GM21723 (cell line): Measurements from ENCODE around the gene MRGPRE.
"Not testable (repeated sequence)": the region's sequence is repeated elsewhere in the genome, so short reads cannot be mapped to it uniquely, and the experiment has no call there.

Source experiments
- ATAC-seq: cut with Tn5 transposase; IDR thresholded peaks from one replicate; pipeline ENCODE4 v1.9.1; 2021; ENCODE audit warnings: mild to moderate bottlenecking, moderate library complexity; ENCODE audit not compliant: unreplicated experiment

The MRGPRE gene

GRCh38 chr11:3231851-3232744 lies at the start of gene MRGPRE:
MRGPRE (minus strand) TSS chr11:3232417; CDS start chr11:3228799, 3,618 bp downstream.
- ATAC-seq, result no peak

- not testable (repeated sequence) for ATAC-seq
Measured at GRCh38 chr11:3281146-3281545, 48.9 kb upstream of the MRGPRE start.

GRCh38 chr11:3280662-3281061 lies 48.4 kb upstream of the MRGPRE start:
- ATAC-seq, result not testable (repeated sequence)

GRCh38 chr11:3278922-3279321 lies 46.7 kb upstream of the MRGPRE start:
- ATAC-seq, result not testable (repeated sequence)

GRCh38 chr11:3273629-3274028 lies 41.4 kb upstream of the MRGPRE start:
- ATAC-seq, result not testable (repeated sequence)

DNA sequence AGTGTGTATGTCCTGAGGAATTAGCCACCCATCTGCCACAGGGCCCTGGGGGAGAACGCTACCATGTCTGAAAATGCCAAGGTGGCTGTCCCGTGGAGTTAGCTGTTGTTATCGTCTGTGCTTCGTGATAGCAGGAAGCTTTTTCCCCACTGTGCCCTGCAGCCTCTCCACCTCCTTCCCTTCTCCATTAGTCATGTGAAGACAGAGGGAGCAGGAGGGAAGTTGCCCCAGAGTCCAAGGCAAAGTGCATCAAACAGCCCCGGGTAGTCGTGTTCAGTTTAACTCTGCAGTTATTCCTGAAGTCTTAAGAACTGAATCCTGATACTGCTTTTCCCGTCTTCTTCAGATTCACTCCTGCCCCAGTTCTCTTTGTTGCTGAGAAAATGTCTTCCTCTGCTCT lies 30.3 kb upstream of the MRGPRE start:
- not testable (repeated sequence) for ATAC-seq

- ATAC-seq, result not testable (repeated sequence)
Measured at GRCh38 chr11:3261831-3262230, 29.6 kb upstream of the MRGPRE start.

DNA sequence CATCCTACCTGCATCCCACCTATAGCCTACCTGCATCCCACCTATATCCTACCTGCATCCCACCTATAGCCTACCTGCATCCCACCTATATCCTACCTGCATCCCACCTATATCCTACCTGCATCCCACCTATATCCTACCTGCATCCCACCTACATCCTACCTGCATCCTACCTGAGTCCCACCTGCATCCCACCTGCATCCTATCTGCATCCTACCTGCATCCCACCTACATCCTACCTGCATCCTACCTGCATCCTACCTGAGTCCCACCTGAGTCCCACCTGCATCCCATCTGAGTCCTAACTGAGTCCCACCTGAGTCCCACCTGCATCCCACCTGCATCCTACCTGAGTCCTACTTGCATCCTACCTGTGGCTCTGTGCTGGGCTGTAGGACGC lies 25.3 kb upstream of the MRGPRE start:
- not testable (repeated sequence) for ATAC-seq

DNA sequence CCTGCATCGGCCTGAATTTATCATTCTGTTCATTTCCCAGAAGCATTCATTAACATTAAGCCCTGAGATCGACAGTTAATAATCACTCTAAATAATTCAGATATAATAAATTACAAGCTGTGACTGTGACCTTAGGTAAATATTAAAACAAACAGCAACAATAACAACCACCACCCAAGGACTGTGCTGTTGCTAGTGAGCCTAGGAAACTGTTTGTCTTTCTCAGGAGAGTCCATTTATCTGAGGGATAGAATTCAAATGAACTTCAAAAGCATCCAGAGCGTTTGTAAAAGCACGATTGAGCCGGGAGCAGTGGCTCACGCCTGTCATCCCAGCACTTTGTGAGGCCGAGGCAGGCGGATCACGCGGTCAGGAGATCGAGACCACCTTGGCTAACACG lies 23.0 kb upstream of the MRGPRE start:
- ATAC-seq, result not testable (repeated sequence)

- ATAC-seq, result not testable (repeated sequence)
Measured at GRCh38 chr11:3254773-3255172, 22.6 kb upstream of the MRGPRE start.

GRCh38 chr11:3245071-3245470 lies 12.9 kb upstream of the MRGPRE start:
- ATAC-seq, result no peak

DNA sequence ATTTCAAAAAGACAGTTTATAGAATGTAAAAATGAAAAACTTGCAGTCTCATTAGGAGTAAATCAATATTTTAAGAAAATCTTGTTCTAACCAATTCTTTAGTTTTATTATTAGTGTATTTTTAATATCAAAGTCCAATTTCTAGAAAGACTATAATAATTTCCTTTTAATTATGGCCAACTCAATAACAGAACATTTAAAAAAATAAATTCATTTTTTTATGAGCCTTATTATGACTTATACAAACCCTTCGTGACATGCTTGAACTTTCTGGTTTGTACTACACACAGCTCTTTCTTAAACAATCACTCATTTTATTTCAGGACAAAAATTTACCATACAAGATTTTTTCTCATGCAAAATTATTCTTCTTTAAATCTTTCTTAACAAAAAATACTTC lies 11.7 kb upstream of the MRGPRE start:
- no peak for ATAC-seq

GRCh38 chr11:3237119-3237518 lies 4.9 kb upstream of the MRGPRE start:
- ATAC-seq, result no peak

DNA sequence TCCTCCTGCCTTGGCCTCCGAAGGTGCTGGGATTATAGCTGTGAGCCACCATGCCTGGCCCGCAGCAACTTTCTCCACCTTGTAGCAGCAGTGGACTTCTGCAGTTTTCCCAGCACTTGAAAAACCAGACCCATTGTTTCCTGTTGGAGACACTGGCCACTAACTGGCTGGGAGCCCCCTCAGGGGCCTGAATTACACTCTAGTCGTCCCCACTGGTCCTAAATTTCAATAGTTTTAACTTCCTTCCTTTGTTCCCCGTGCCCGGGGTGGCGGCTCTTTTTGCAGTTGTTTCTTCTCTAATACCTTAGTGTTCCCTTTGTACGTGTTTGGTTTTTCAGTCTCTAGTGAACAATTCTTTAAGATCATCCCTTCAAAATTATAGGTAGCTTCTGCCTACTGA lies 2.6 kb upstream of the MRGPRE start:
- ATAC-seq, result no peak

DNA sequence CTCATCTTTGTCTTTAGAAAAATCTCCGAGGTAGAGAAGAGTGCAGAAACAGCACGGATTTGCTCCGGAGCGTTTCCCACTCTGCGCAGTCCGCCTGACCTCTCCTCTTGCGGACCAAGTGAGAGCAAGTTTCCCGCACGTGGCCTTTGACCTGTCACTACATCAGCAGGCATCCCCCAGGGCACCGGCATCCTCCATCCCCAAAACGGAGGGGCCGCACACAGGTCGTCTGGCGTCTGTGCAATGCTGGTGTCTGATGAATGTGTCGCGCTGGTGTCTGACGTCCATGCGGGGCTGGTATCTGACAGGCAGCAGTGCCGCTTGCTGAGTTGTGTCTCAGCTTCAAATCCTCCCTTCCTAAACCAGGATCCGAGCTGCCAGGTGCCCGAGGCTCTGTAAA lies 739 bp upstream of the MRGPRE start:
- no peak for ATAC-seq

DNA sequence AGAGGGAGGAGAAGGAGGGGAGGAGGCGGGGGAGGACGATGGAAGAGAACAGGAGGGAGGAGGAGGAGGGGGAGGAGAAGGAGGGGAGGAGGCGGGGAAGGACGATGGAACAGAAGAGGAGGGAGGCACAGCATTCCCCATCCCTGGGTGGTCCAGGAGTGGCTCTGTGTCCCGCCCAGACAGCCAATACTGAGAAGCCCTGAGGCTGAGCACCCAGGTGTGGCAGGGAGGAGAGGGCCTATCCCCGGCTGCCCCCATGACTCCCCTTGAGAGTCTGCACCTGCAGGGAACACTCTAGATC lies 717 bp downstream of the MRGPRE start:
- ATAC-seq, result no peak

DNA sequence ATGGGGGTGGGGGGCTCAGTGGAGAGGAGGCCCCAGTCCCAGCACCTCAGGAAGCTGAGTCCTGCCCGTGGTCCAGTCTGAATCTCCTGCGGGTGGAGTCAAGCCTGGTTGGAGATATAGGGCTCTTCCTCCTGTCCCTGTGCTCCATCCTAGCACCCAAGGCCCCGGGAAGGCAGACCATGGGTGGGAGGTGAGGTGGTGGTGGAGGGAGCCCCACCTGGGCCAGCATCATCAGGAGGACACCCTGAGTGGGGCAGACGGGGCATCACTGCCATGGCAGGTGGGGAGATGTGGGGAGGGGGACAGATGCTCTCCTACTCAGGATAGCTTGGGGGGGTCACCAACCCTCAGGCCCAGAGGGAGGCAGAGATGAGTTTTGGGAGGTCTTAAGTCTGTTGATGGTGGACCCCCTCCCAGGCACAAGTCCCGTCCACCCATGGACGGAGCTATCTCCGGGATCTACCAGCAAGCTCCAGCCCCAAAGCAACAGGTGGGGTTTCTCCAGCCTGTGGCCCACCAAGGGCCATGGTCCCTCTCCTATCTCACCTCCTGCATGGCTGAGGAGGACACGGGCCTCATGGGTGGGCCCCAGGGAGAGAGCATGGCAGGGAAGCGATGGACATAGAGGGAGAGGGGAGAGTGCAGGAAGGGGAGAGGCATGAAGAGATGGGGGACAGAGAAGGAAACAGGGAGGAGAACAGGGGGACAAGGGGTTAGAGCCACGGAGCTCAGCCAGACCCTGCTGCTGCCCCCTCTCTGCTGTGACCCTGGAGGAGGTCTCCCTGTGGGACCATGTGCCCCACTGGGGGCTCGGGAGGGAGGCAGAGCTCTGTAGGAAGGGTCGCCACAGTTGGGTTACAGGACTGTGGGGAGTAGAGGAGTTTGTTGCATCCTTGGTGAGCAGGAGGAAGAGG lies 1.3 kb downstream of the MRGPRE start:
- no peak for ATAC-seq

DNA sequence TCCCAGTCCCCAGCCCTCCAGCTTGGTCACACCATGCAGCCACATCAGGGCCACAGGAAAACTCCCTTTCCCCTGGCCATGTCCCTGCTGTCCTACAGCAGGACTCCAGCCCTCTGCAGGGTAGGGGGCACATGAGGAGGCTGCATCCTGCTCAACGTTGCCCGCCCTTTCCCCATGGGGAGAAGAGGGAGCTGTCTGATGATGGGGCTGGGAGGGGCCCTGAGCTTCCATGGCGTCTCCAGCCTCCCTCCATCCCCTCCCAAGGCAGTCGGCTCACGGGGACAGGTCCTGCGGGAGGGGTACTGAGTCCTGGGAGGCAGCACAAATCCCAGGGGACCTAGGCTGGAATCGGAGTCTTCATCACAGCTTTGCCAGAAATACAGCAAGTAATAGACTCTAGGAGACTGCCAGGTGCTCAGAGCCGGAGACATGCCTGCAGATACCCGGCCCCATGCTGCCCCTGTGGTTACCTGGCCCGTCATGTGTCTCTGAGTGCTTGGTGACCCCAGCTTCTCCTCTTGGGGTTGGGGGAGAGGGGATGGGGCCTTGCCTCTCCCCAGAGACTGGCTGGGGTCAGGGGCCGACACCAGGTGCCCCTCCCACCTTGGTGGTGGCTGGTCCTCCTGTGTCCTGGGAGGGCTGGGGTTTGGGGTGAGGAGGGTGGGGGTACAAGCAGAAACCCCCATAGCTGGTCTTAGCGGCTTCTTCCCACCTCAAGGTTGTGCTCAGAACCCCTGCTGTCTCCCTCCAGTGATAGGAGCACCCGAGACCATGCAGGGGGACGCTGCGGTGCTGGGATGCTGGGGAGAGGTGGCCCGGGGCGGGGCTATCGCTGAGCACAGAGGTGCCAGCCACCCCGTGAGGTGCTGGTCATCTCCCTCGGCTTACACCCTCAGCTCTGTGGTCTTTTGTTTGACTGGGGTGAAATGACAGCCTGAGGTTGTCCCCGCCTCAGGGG lies 2.3 kb downstream of the MRGPRE start:
- no peak for ATAC-seq

GRCh38 chr11:3228445-3228829 lies 3.8 kb downstream of the MRGPRE start:
- ATAC-seq, result no peak

DNA sequence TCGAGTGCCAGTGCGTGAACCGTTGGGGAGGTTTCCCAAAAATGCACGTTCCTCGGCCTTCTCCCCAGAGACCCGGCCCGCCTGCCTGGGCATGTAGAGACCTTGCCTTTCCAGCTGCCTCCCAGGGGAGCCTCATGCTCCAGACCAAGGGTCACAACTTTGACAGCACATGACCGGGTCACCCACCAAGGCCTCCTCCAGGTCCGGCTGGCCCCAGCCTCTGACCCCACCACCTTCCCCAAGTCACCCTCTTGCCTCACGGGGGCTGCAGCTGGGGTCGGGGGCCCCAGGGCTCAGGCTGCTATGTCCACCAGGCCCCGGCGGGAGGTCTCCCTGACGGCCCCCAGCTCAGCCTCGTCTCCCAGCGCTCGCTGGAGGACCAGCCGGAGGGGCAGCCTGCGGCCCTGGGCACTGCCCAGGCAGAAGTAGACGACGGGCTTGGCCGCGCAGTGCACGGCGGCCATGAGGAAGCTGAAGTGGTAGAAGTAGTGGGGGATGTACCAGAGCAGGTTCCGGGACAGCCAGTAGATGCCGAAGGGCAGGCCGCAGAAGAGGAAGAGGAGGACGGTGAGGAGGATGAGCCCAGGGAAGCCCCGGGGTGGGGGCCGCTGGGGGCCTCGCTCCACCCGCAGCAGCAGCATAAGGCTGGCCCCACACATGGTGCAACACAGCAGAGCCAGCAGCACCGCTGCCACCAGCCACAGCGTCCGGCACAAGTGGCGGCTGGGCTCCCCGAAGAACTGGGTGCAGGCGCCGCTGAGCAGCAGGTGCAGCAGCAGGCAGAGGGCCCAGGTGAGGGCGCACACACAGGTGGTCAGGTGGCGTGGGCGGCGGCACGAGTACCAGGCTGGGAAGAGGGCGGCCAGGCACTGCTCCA lies 4.4 kb downstream of the MRGPRE start:
- ATAC-seq, result no peak
